Hematopoietic multipotent progenitor cell treated with erythropoietin and hydrocortisone succinate and interleukin-3 and kit ligand, for 6 days (in vitro differentiated cells): ENCODE results near the gene RAI14.

ENCODE experiments used
- DNase-seq: peaks from one replicate; pipeline ENCODE4 v3.0.0-alpha.2; 2015

RAI14 gene

DNA sequence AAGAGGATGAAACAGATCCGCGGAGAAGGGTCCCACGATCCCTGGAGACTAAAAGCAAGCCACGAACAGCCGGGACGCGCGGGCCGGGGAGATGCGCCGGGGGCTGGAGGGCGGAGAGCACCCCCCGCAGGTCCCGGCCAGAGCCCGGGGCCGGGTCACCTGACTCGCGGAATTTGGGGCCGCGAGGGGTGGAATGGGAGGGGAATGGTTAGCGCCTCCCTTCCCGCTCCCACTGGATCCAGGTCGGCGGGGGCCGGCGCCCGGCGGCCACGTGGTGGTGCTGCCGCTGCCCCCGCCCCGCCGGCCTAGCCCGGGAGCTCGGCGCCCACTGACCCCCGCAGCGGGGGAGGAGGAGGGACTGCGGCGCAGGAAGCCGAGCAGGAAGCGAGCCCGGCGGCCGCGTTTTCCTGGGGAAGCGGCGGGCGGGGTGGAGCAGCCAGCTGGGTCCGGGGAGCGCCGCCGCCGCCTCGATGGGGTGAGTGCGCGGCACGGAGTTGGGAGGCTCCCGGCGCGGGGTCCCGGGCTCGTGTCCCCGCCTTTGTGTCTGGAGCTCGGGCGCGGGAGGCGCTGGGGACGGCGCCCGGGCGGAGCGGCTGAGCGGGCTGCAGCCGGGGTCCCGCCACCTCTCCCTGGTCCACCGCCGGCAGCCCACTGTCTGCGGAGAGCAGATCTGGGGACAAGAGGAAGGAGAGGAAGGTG, at the start of gene RAI14:
Gene RAI14, plus strand, starts transcription at position 328 of the 699 bp plus-strand sequence. CDS start 30,592 bp downstream, outside the sequence.
- DNase-seq = peak; percentile 6

- DNase-seq = no peak
These were observed 47.8 kb upstream of the RAI14 start for GRCh38 chr5:34608368-34608767.

GRCh38 chr5:34608859-34609648, 47.1 kb upstream of the RAI14 start:
- no peak for DNase-seq

DNA sequence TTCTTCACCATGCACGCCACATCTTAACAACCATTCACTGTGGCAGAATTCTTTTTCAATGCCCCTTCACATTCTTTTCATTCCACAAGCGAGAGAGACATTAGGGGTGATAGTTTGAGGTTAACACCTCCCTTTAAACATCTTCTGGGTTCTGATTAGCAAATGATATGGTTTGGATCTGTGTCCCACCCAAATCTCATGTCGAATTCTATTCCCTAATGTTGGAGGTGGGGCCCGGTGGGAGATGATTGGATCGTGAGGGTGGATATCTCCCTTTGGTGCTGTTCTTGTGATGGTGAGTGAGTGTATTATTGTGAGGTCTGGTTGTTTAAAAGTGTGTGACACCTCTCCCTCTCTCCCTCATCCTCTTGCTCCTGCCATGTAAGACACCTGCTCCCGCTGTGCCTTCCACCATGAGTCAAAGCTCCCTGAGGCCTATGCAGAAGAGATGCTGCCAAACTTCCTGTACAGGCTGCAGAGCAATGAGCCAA, 46.1 kb upstream of the RAI14 start:
- DNase-seq = no peak

DNA sequence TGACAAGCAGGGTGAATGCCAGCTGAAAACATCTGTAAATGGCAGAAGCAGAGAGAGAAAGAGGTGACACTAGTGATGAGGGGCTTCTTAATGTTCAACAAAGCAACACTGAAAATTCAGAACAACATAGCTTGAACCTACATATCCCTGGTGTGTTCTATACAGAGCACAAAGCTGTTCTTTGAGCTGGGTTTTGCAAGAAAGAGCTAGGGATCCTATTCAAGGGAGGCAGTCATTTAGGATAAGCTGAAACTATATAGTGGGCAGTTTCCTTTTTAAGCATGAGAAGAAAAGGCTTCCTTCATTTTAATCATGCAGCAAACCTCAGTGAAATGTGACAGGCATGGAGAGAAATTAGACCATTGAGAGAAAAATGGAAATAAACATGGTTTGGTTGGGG, 45.6 kb upstream of the RAI14 start:
- no peak for DNase-seq

GRCh38 chr5:34611464-34612415, 44.4 kb upstream of the RAI14 start:
- no peak for DNase-seq

- DNase-seq = no peak
These were observed 39.5 kb upstream of the RAI14 start for GRCh38 chr5:34616651-34617050.

GRCh38 chr5:34618371-34619065, 37.6 kb upstream of the RAI14 start:
- no peak for DNase-seq

GRCh38 chr5:34620185-34620584, 35.9 kb upstream of the RAI14 start:
- DNase-seq = no peak

DNA sequence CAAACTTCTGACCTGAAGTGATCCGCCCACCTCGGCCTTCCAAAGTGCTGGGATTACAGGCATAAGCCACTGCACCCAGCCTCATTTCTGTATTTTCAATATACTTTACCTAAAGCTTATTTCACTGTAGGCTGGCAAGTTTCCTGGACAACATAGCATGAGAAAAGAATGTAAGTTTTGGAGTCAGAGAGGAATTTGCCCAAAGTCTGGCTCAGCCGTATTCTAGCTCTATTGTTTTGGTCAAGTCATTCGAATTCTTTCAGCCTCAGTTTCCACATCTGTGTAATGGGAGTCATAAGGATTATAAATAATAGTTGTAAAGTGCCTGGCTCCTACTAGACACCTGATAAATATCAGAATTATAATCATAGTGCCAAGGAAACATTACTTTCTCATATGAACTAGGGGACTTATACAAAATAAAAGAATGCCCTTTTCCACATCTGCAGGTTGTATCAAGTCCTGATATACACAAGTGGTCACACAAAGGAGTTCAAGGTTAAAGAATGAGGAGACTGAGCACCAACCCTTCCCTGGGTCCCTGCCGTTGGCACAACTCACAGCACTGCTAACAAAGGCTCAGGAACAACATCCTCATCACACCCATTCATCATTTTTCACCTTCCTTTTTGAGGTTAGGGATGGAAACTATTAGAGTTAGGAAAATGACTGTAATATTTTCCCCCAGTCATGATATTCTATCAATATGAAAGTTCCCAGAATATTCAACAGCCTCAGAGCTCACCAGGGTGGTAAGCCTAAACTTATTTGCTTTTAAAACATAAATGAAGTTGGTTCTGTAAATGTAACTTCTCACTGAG, 34.6 kb upstream of the RAI14 start:
- DNase-seq = no peak

- no peak for DNase-seq
These were observed 34.1 kb upstream of the RAI14 start for GRCh38 chr5:34622098-34622400.

GRCh38 chr5:34624691-34625090, 31.4 kb upstream of the RAI14 start:
- DNase-seq = no peak

DNA sequence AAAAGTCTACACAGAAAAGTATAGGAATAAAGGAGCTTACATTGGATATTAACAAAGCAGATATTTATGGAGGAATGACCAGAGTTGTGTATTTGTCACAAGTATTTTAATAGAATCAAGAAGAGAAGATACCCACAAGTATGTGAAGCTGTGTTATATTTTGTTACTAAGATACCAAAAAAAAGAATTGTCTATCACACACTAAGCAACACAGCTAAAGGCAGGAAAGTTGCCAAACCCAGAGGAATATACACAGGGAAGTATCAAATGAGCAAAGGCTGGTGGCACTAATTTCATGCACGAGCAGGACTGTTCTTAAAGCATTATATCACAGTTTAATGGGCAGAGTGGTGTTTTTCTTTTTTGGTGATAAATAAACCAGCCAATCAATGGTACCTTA, 30.9 kb upstream of the RAI14 start:
- no peak for DNase-seq

- DNase-seq = no peak
These were observed 30.1 kb upstream of the RAI14 start for GRCh38 chr5:34626036-34626435.

DNA sequence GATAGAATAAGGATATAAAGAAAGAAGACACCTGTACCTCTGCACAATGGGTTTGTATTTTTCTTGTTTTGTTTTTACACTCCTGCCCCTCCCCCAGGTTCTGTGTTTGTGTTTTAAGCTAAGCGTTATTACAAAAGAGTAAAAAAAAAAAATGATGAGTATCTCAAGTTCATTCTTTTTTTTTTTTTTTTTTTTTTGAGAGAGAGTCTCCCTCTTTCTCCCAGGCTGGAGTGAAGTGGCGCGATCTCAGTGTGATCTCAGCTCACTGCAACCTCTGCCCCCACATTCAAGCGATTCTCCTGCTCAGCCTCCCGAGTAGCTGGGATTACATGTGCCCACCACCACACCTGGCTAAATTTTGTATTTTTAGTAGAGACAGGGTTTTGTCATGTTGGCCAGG, 29.4 kb upstream of the RAI14 start:
- DNase-seq = no peak

DNA sequence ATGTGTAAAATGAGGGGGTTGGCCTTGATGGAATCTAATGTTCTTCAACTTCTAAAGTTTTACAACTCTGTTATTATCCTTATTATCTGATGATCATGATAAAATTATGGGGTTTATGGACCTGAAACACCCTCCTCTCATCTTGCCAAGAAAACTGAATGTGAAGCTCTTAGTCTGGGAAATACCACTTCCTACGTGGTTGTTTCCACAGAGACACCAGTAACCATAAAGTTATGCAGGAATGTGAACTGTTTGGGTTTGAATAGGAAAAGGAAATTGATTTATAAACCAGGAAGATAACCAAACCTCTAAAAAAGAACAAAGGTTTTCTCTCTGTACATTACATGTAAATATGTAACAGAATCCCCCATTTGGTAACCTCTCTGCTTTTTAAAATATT, 28.3 kb upstream of the RAI14 start:
- no peak for DNase-seq

GRCh38 chr5:34628373-34628772, 27.8 kb upstream of the RAI14 start:
- DNase-seq = no peak

DNA sequence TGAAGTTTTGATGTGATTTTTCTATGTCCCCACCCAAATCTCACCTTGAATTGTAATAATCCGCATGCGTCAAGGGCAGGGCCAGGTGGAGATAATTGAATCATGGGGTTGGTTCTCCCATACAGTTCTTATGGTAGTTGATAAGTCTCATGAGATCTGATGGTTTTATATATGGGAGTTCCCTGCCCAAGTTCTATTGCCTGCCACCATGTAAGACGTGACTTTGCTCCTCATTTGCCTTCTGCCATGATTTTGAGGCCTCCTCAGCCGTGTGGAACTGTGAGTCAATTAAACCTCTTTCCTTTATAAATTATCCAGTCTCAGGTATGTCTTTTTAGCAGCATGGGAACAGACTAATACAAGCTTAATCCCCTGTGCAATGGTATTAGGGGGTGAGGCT, 25.5 kb upstream of the RAI14 start:
- DNase-seq = no peak

DNA sequence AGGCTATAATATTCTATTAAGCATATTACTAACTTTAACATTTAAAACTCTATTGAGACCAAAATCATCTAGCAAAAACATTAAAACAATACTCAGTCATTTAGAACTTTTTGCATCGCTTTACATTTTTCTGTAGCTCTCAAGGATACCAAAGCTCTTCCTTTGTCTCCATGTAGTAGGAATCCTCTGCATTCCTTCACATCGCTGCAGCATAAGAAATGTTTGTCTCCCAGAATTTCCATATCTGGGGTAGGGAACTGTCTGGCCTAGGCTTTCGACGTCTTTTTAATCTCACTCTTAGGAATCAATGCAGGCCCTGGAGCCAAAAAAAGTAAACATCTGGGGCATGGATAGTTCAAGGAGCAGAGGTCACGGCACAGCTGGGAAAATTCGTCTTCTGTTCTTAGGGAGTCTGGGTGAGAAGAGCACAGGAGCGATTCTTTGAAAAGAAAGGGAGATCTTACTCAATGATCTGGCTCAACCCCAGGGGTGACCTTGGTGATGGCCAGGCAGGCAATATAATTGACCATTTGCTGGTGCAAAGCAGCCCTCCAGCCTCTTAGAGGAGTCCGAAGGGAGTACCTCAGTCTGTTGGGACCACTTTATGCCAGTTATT, 23.2 kb upstream of the RAI14 start:
- DNase-seq = no peak

- DNase-seq = no peak
These were observed 16.1 kb upstream of the RAI14 start for GRCh38 chr5:34639852-34640626.
